ENCODE results near the gene POU3F2. TPM values are rescaled to one million over a fixed set of nuclear protein-coding genes. Genes with fewer than 3 reads are reported as not detected.

The POU3F2 gene
- total RNA-seq, 1 donor from 2014 or later = 114 TPM

GRCh38 chr6:98831959-98832283, 2.5 kb upstream of the POU3F2 start:
- Mint-ChIP-seq H3K36me3 (ENCODE audit: low read depth) (peaks cover 10% of the 10 kb centered on the region), H3K27me3 (ENCODE audit: low read depth) (peaks cover 83% of the 10 kb centered on the region), H3K4me1 (peaks cover 73% of the 10 kb centered on the region), H3K27ac (ENCODE audit: unreplicated experiment) (peak overlapping the region; percentile 98), H3K4me3 (peak overlapping the region; percentile 100), H3K9me3 (no peaks in the 10 kb centered on the region)
- TF ChIP-seq CTCF (conservative IDR thresholded peaks at IDR 0.05) = no peak
- no peak for DNase-seq (ENCODE audit: low read depth, low spot score)

- H3K27ac Mint-ChIP-seq (ENCODE audit: unreplicated experiment) = peak overlapping the region; percentile 98
- DNase-seq (ENCODE audit: low read depth, low spot score) = no peak
- peaks cover 14% of the 10 kb centered on the region for H3K36me3 Mint-ChIP-seq (ENCODE audit: low read depth)
- peaks cover 82% of the 10 kb centered on the region for H3K27me3 Mint-ChIP-seq (ENCODE audit: low read depth)
- peaks cover 67% of the 10 kb centered on the region for H3K4me1 Mint-ChIP-seq
- no peaks in the 10 kb centered on the region for H3K9me3 Mint-ChIP-seq
- H3K4me3 Mint-ChIP-seq = peak overlapping the region; percentile 100
- no peak for TF ChIP-seq CTCF (conservative IDR thresholded peaks at IDR 0.05)
These were observed 1.9 kb upstream of the POU3F2 start for GRCh38 chr6:98832284-98833056.

GRCh38 chr6:98833057-98833306, 1.4 kb upstream of the POU3F2 start:
- H3K4me1 Mint-ChIP-seq = peaks cover 66% of the 10 kb centered on the region
- no peak for TF ChIP-seq CTCF (conservative IDR thresholded peaks at IDR 0.05)
- no peak for DNase-seq (ENCODE audit: low read depth, low spot score)
- H3K27me3 Mint-ChIP-seq (ENCODE audit: low read depth) = peaks cover 83% of the 10 kb centered on the region
- peak overlapping the region; percentile 98 for H3K27ac Mint-ChIP-seq (ENCODE audit: unreplicated experiment)
- H3K9me3 Mint-ChIP-seq = no peaks in the 10 kb centered on the region
- peak overlapping the region; percentile 100 for H3K4me3 Mint-ChIP-seq
- peaks cover 17% of the 10 kb centered on the region for H3K36me3 Mint-ChIP-seq (ENCODE audit: low read depth)

GRCh38 chr6:98833307-98834059, 891 bp upstream of the POU3F2 start:
- Mint-ChIP-seq H3K4me1 (peaks cover 61% of the 10 kb centered on the region), H3K27me3 (ENCODE audit: low read depth) (peaks cover 83% of the 10 kb centered on the region), H3K4me3 (peak overlapping the region; percentile 100), H3K9me3 (no peaks in the 10 kb centered on the region), H3K36me3 (ENCODE audit: low read depth) (peaks cover 22% of the 10 kb centered on the region), H3K27ac (ENCODE audit: unreplicated experiment) (peak overlapping the region; percentile 98)
- DNase-seq (ENCODE audit: low read depth, low spot score) = no peak
- no peak for TF ChIP-seq CTCF (conservative IDR thresholded peaks at IDR 0.05)

- Mint-ChIP-seq H3K9me3 (no peaks in the 10 kb centered on the region), H3K4me1 (peaks cover 54% of the 10 kb centered on the region), H3K4me3 (peak overlapping the region; percentile 98), H3K36me3 (ENCODE audit: low read depth) (peaks cover 38% of the 10 kb centered on the region), H3K27ac (ENCODE audit: unreplicated experiment) (peak overlapping the region; percentile 96), H3K27me3 (ENCODE audit: low read depth) (peaks cover 77% of the 10 kb centered on the region)
- no peak for DNase-seq (ENCODE audit: low read depth, low spot score)
- TF ChIP-seq CTCF (conservative IDR thresholded peaks at IDR 0.05) = no peak
These were observed 1.0 kb downstream of the POU3F2 start for GRCh38 chr6:98835149-98836024.
